IMR-90 (cell line): ENCODE data around the gene LHPP. TPM values are rescaled to one million over a fixed set of nuclear protein-coding genes. Genes with fewer than 3 reads are reported as not detected.

ENCODE experiments used
- ATAC-seq: fragments of 200-7000 bp; cut with Tn5 transposase; 2 replicates; pipeline ENCODE4 v1.9.1; 2020; ENCODE audit warnings: low read depth, mild to moderate bottlenecking, moderate library complexity
- BruUV-seq: library from RNA; stranded (reverse); fragments of 400-500 nt; replicated peaks from 2 replicates; lab custom pipeline; 2021; lab: Mats Ljungman, UMichigan
- CTCF ChIA-PET: fragments of 300-600 bp; formaldehyde crosslinking; extraction: SDS; loops from one replicate; lab custom pipeline; 2021; ENCODE audit warnings: antibody characterized with exemption; lab: Yijun Ruan, JAX
- POLR2A ChIA-PET: fragments of 300-600 bp; sonication (Branson Sonifier 250); formaldehyde crosslinking; loops from one replicate; lab custom pipeline; 2022; ENCODE audit warnings: antibody characterized with exemption; ENCODE audit not compliant: unreplicated experiment; lab: Charles Lee
- DNase-seq: peaks from one replicate; pipeline ENCODE4 v3.0.0; 2013
- H2AFZ ChIP-seq: replicated peaks from 2 replicates; pipeline ENCODE3; 2013; ENCODE audit warnings: low read length, mild to moderate bottlenecking; ENCODE audit not compliant: poor library complexity
- H2AK5ac ChIP-seq: 2 replicates; pipeline ENCODE4 v1.6.1; 2013; ENCODE audit warnings: low read depth, low read length, inconsistent platforms
- H2AK9ac ChIP-seq: replicated peaks from 2 replicates; pipeline ENCODE3; 2013; ENCODE audit warnings: mild to moderate bottlenecking, low read depth, low read length, moderate library complexity; ENCODE audit not compliant: poor library complexity
- H2BK120ac ChIP-seq: 2 replicates; pipeline ENCODE4 v1.6.1; 2013; ENCODE audit warnings: low read depth, low read length, inconsistent platforms
- H2BK15ac ChIP-seq: 3 replicates; pipeline ENCODE4 v1.6.1; 2013; ENCODE audit warnings: low read depth, low read length, inconsistent platforms
- H2BK20ac ChIP-seq: 2 replicates; pipeline ENCODE4 v1.6.1; 2013; ENCODE audit warnings: low read depth, mild to moderate bottlenecking, inconsistent platforms, low read length, moderate library complexity
- H2BK5ac ChIP-seq: 2 replicates; pipeline ENCODE4 v1.6.1; 2013; ENCODE audit warnings: mild to moderate bottlenecking, low read depth, low read length, inconsistent platforms; ENCODE audit not compliant: poor library complexity, severe bottlenecking
- H3K14ac ChIP-seq: replicated peaks from 2 replicates; pipeline ENCODE4 v1.6.1; 2013; ENCODE audit warnings: low read depth, low read length, inconsistent platforms
- H3K18ac ChIP-seq: 2 replicates; pipeline ENCODE4 v1.6.1; 2013; ENCODE audit warnings: low read depth, low read length, control low read depth
- H3K23ac ChIP-seq: 2 replicates; pipeline ENCODE4 v1.6.1; 2013; ENCODE audit warnings: low read depth, low read length, inconsistent platforms
- H3K27ac ChIP-seq: 2 replicates; pipeline ENCODE4 v1.5.1; 2013; ENCODE audit warnings: mild to moderate bottlenecking, control low read depth, low read length; ENCODE audit not compliant: insufficient read depth
- H3K27me3 ChIP-seq: 2 replicates; pipeline ENCODE4 v1.6.1; 2013; ENCODE audit warnings: low read length; ENCODE audit not compliant: control insufficient read depth, insufficient read depth
- H3K36me3 ChIP-seq: 2 replicates; pipeline ENCODE4 v1.6.1; 2013; ENCODE audit warnings: low read length, mixed read lengths; ENCODE audit not compliant: control insufficient read depth, insufficient read depth
- H3K4ac ChIP-seq: 2 replicates; pipeline ENCODE4 v1.6.1; 2013; ENCODE audit warnings: low read depth, low read length, inconsistent platforms
- H3K4me1 ChIP-seq: 2 replicates; pipeline ENCODE4 v1.6.1; 2013; ENCODE audit warnings: low read length, mixed read lengths; ENCODE audit not compliant: control insufficient read depth, insufficient read depth
- H3K4me2 ChIP-seq: 2 replicates; pipeline ENCODE4 v1.6.1; 2013; ENCODE audit warnings: low read depth, mild to moderate bottlenecking, control low read depth, low read length, moderate library complexity
- H3K4me3 ChIP-seq: 2 replicates; pipeline ENCODE4 v1.5.1; 2013; ENCODE audit warnings: low read depth, mild to moderate bottlenecking, control low read depth, low read length, moderate library complexity; ENCODE audit not compliant: insufficient read depth
- H3K56ac ChIP-seq: 2 replicates; pipeline ENCODE4 v1.6.1; 2013; ENCODE audit warnings: low read length, inconsistent platforms; ENCODE audit not compliant: insufficient read depth; ENCODE audit errors: extremely low read depth
- H3K79me1 ChIP-seq, 2 experiments: 2 replicates each; pipeline ENCODE4 v1.6.1; 2013; ENCODE audit warnings: low read length in 2 of 2, inconsistent platforms in 1 of 2, low read depth in 1 of 2
- H3K9ac ChIP-seq: 2 replicates; pipeline ENCODE4 v1.6.1; 2013; ENCODE audit warnings: low read depth, low read length, control low read depth
- H3K9me1 ChIP-seq: 2 replicates; pipeline ENCODE4 v1.6.1; 2013; ENCODE audit warnings: low read length, inconsistent platforms; ENCODE audit not compliant: insufficient read depth
- H3K9me3 ChIP-seq: 2 replicates; pipeline ENCODE4 v1.6.1; 2013; ENCODE audit warnings: low read length; ENCODE audit not compliant: control insufficient read depth, insufficient read depth
- H4K20me1 ChIP-seq: 2 replicates; pipeline ENCODE4 v1.6.1; 2013; ENCODE audit warnings: low read length, inconsistent platforms; ENCODE audit not compliant: insufficient read depth
- H4K5ac ChIP-seq: 2 replicates; pipeline ENCODE4 v1.6.1; 2013; ENCODE audit warnings: mild to moderate bottlenecking, low read depth, low read length, control low read depth
- H4K8ac ChIP-seq, 2 experiments: 2 replicates each; pipeline ENCODE4 v1.6.1; 2013; ENCODE audit warnings: low read depth in 2 of 2, low read length in 2 of 2, control low read depth in 1 of 2, inconsistent platforms in 1 of 2
- H4K91ac ChIP-seq: 2 replicates; pipeline ENCODE4 v1.6.1; 2013; ENCODE audit warnings: low read depth, low read length, inconsistent platforms; ENCODE audit not compliant: insufficient read depth
- BHLHE40 ChIP-seq: fragments of 150-350 bp; IDR thresholded peaks from 2 replicates; pipeline ENCODE4 v1.6.1; 2016; ENCODE audit warnings: mild to moderate bottlenecking, low read depth, low read length
- CEBPB ChIP-seq: IDR thresholded peaks from 2 replicates; pipeline ENCODE4 v1.6.1; 2012; ENCODE audit warnings: low read depth, low read length, improper control_type of control experiment
- CHD1 ChIP-seq: IDR thresholded peaks from 2 replicates; pipeline ENCODE4 v1.6.1; 2012; ENCODE audit warnings: low read depth, low read length, improper control_type of control experiment
- CTCF ChIP-seq: conservative IDR thresholded peaks from 2 replicates; pipeline ENCODE4 v1.5.1; 2012; ENCODE audit warnings: mild to moderate bottlenecking, low read depth, low read length, improper control_type of control experiment
- ELK1 ChIP-seq: fragments of 150-350 bp; IDR thresholded peaks from 2 replicates; pipeline ENCODE4 v1.6.1; 2016; ENCODE audit warnings: low read depth, mild to moderate bottlenecking, low read length, moderate library complexity, borderline replicate concordance
- FOS ChIP-seq: fragments of 150-350 bp; IDR thresholded peaks from 2 replicates; pipeline ENCODE4 v1.6.1; 2016; ENCODE audit warnings: low read depth, low read length
- MAFK ChIP-seq: IDR thresholded peaks from 2 replicates; pipeline ENCODE4 v1.6.1; 2012; ENCODE audit warnings: low read depth, low read length, improper control_type of control experiment
- MAZ ChIP-seq: IDR thresholded peaks from 2 replicates; pipeline ENCODE4 v1.6.1; 2012; ENCODE audit warnings: low read depth, mild to moderate bottlenecking, low read length, improper control_type of control experiment, moderate library complexity, borderline replicate concordance
- MXI1 ChIP-seq: IDR thresholded peaks from 2 replicates; pipeline ENCODE4 v1.6.1; 2012; ENCODE audit warnings: low read depth, mild to moderate bottlenecking, low read length, moderate library complexity, borderline replicate concordance
- NFE2L2 ChIP-seq: fragments of 150-350 bp; IDR thresholded peaks from 2 replicates; pipeline ENCODE4 v1.6.1; 2016; ENCODE audit warnings: low read depth, mild to moderate bottlenecking, low read length
- POLR2A ChIP-seq: IDR thresholded peaks from 2 replicates; pipeline ENCODE4 v1.6.1; 2012; ENCODE audit warnings: mild to moderate bottlenecking, low read depth, low read length
- RCOR1 ChIP-seq: IDR thresholded peaks from 2 replicates; pipeline ENCODE4 v1.6.1; 2012; ENCODE audit warnings: mild to moderate bottlenecking, low read length, improper control_type of control experiment; ENCODE audit not compliant: insufficient replicate concordance
- RFX5 ChIP-seq: IDR thresholded peaks from 2 replicates; pipeline ENCODE4 v1.8.0; 2012; ENCODE audit warnings: low read depth, mild to moderate bottlenecking, low read length, moderate library complexity
- SMC3 ChIP-seq: fragments of 150-350 bp; IDR thresholded peaks from 2 replicates; pipeline ENCODE4 v1.6.1; 2016; ENCODE audit warnings: low read depth, mild to moderate bottlenecking, antibody characterized with exemption, low read length, moderate library complexity
- USF2 ChIP-seq: fragments of 150-350 bp; IDR thresholded peaks from 2 replicates; pipeline ENCODE4 v1.6.1; 2017; ENCODE audit warnings: mild to moderate bottlenecking, antibody characterized with exemption, low read length, low read depth
- WGBS, 2 experiments: methylation state at CpG; one replicate each; pipeline versions ENCODE4 v1.1.5 to v1.1.7; 2013; ENCODE audit warnings: missing lambda C conversion rate in 2 of 2; ENCODE audit not compliant: insufficient read length in 1 of 2; ENCODE audit errors: extremely low coverage in 2 of 2; 5-methylcytosine and 5-hydroxymethylcytosine counted together
- dilution Hi-C: fragments of 300-500 bp; cut with HindIII; formaldehyde crosslinking; loops from one replicate; pipeline ENCODE4 v1.14.3; 2018; ENCODE audit warnings: low sequenced_read_pairs; ENCODE audit not compliant: unreplicated experiment
- in situ Hi-C: fragments of 300-500 bp; cut with MboI; formaldehyde crosslinking; loops from 3 replicates; pipeline ENCODE4 v1.14.3; 2019; ENCODE audit warnings: low sequenced_read_pairs, inconsistent platforms, mixed read lengths
- intact Hi-C: fragments of 100-400 bp; cut with micrococcal nuclease; formaldehyde crosslinking; loops from 2 replicates; pipeline ENCODE4 v1.10.0; 2022
- polyA plus RNA-seq, 3 experiments: library from polyadenylated mRNA; depleted of rRNA; stranded (reverse); fragments of >200 nt; gene quantifications; 2 replicates each; pipeline ENCODE4 v1.2.3, GENCODE V29; 2012; ENCODE audit warnings: low replicate concordance in 1 of 3
- total RNA-seq: library from RNA; depleted of rRNA; stranded (reverse); fragments of >200 nt; gene quantifications from 2 replicates; pipeline ENCODE4 v1.2.3, GENCODE V29; 2012

Gene LHPP
- total and polyA plus RNA-seq, 2 of the 4 experiments (the other 2 are of a cell fraction): 2.7 to 8.3 TPM

GRCh38 chr10:124467165-124467564 is 5.5 kb downstream of the LHPP start:
- Histone ChIP-seq H4K8ac (no peak overlapping the region), H2BK20ac (no peak overlapping the region), H2BK120ac (no peak overlapping the region), H2BK15ac (no peak overlapping the region), H3K9ac (no peak overlapping the region), H3K9me1 (no peaks in the 10 kb centered on the region), H4K20me1 (no peaks in the 10 kb centered on the region), H3K4me1 (peaks cover 2% of the 10 kb centered on the region; the same call in 1 of the 2 replicates), H3K4ac (no peak overlapping the region), H3K18ac (no peak overlapping the region), H2AK9ac (no peak overlapping the region), H3K56ac (no peak overlapping the region), H2BK5ac (no peak overlapping the region), H3K4me2 (no peak overlapping the region), H4K91ac (no peak overlapping the region), H4K5ac (no peak overlapping the region), H3K4me3 (no peak overlapping the region), H3K27ac (no peak overlapping the region), H3K9me3 (no peaks in the 10 kb centered on the region), H3K79me1 (peaks cover 2 to 4% of the 10 kb centered on the region in 2 experiments; a peak in 3 of 4 replicates), H2AFZ (no peak overlapping the region), H2AK5ac (no peak overlapping the region), H3K14ac (no peak overlapping the region), H3K36me3 (no peaks in the 10 kb centered on the region), H3K27me3 (no peaks in the 10 kb centered on the region), H3K23ac (no peak overlapping the region)
- DNase-seq (no peak), ATAC-seq (no peak)
- WGBS, 2 experiments: no CpG with 5 or more reads among the region's 4 CpGs
- in situ Hi-C loops: no loop called here
- no peak for TF ChIP-seq MAZ
- no peak for TF ChIP-seq FOS
- no peak for TF ChIP-seq ELK1
- TF ChIP-seq MXI1: no peak
- TF ChIP-seq CTCF: no peak
- TF ChIP-seq USF2: no peak
- TF ChIP-seq SMC3: no peak
- no peak for TF ChIP-seq RFX5
- no peak for TF ChIP-seq CHD1
- TF ChIP-seq RCOR1: no peak
- TF ChIP-seq POLR2A: no peak
- TF ChIP-seq CEBPB: no peak
- TF ChIP-seq BHLHE40: no peak
- TF ChIP-seq MAFK: no peak
- no peak for TF ChIP-seq NFE2L2
- BruUV-seq: no TSS peak
- intact Hi-C loops: no loop called here
- dilution Hi-C loops: no loop called here
- CTCF ChIA-PET: no interaction called here
- POLR2A ChIA-PET: no interaction called here
